NCI-H2107 treated with DMSO at 0.1 percent for 48 hours (cell line): ENCODE results near the gene CLASP1.

Experiments used
- DNase-seq: peaks from one replicate; lab custom pipeline; 2025; ENCODE audit not compliant: unreplicated experiment; lab: John Stamatoyannopoulos, UW

The CLASP1 gene

DNA sequence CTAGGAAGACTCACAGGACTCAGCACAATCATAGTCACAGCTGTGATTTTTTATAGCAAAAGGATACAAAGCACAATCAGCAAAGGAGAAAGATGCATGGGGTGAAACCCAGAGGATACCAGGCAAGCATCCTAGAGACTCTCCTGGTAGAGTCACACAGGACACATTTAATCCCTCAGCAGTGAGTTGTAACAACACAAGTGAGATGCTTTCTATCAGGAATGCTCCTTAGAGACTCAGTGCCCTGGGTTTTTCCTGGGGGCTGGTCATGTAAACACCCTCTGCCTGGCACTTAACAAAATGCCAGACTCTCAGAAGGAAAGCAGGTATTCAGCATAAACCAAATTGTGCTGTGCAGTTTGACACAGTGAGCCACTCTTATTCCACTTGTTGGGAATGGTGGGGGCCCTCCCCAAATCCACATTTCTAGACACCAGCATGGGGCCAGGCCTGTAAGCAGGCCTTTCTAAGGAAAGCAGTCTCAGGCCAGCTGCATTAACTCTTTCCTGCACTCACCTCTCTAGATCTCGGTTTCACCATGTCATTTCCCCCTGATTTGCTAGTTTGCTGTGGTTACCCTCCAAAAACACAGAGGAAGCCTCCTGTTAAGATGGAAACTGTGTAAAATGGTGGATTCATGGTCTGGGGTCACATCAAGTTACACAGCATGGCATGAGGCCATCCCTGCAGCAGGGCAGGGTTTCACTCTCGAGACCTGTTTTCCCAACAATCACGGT, 135.5 kb downstream of the CLASP1 start:
- no peak for DNase-seq

DNA sequence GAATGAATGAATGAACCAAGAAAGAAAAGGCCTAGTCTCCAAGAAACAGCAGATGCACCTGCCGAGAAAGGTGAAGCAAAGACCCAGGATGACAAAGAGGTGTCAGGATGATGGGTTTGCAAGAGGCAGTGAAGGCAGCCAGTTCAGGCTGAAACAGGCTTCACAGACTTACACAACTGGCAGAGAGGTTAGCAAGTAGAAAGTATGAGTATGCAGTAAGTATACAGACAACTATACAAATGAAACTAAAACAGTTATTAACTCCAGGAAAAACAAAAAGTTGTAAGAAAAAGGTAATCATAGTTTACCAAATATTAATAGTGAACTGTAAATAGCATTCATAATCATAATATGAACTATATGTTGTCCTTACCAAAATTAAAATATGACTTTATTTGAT, 138.4 kb downstream of the CLASP1 start:
- no peak for DNase-seq

DNA sequence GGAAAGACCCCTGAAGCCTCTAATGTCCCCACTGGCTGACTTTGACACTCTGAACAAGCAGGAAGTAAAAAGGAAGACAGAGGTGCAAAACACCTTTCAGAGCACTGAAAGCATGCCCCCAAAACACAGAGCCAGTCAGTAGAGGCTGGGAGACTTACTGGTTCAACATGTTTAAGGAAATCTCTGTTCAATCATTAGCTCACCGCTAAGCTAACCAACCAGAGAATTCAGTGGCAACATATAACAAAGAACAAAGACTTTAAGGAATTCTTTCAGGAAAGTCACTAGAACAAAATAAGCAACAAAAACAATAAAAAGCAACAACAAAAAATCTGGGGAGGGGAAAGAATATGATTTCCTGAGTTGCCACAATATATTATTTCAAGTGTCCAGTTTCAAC, 142.6 kb downstream of the CLASP1 start:
- DNase-seq: no peak

DNA sequence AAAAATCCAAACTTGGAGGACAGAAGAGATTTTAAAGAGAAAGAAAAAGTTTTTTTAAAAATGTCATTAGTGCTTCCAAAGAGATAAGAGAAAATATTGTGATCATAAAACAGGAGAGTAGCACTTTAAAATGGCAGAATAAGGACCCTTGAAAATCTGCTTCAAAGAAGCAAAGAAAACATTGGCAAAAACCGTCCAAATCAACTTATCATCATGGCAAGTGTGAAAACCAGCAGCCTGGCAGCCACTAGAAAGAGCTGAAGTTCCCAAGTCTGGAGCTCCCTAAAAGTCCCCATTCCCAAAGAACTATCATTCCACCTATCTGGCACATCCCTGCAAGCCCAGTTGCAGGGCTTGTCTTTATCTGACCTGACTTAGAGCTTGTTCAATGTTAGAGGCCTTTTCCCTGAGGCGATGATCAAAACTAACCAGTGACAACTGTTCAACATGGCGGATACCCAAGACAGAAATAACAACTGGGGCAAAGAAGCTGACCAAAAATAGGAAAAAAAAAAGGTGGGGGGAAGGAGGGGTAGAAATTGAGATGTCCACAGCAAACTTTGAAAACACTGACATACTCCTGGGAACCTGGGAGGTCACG, 143.2 kb downstream of the CLASP1 start:
- DNase-seq: no peak

DNA sequence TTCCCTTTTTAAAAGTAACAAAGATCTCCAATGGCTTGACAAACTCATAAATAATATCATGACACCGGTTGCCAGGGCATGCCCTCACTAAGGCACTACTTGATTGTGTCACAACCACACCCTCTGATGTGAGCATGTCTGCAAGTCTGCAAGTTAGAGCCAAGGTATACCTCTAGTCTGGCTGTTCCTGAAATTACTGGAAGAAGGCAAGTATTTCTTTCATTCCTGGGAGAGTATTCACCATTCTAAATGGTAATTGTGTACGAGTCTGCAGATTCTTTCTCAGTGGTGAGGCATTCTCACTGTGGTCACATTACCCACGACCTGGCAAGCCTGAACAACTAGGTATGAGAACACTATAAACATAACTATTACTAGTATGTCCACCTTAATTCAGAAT, 144.3 kb downstream of the CLASP1 start:
- no peak for DNase-seq

DNA sequence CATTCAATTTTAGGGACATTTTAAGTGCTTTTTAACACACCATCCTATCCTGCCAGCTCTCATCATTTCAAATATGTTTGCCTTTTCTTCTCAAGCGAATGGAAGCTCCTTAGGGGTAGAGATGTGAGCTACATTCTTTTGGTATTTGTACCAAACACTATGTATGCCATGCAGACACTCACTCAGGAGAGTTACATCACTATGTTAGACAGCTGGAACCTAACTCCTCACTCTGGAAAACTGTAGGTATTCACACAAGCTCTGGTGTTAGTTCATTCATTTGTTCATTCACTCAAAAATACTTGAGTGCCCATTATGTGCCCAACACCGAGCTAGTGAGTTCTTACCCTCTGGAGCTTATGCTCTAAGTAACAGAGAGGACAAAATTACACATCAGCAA, 144.9 kb downstream of the CLASP1 start:
- no peak for DNase-seq

DNA sequence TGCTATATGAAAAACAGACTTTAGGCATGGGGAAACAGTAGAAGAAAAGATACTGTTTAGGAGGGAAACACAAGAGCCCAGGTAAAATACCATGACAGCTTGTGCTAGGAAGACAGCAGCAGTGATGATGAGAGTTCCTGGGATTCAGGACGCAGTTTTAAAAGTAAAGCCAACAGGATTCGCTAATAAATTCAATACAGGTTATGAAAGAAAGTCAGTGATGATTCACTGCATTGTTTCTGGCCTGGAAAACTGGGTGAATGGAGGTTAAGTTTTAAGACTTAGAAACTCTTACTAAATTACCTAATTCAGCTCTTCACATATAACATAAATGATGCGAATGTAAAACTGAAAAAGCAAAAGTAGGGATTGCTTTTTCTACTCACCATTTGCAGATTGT, 146.5 kb downstream of the CLASP1 start:
- DNase-seq: no peak

DNA sequence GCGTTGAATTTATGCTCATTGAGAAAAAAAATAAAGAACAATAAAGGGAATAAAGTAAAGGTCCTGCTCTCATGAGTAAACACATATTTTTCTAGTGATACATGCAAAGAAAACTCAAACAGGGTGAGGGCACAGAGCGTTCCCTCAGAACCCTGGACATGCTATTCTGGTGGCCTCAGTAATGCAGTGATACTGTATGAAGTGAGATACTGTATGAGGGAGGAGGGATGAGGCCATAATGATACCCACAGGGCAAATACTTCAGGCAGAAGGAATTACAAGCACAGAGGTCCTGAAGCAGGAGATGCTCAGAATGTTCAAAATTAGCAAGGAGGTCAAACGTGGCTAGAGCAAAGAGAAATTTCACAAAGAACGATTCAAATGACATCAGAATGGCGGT, 147.0 kb downstream of the CLASP1 start:
- DNase-seq: no peak

DNA sequence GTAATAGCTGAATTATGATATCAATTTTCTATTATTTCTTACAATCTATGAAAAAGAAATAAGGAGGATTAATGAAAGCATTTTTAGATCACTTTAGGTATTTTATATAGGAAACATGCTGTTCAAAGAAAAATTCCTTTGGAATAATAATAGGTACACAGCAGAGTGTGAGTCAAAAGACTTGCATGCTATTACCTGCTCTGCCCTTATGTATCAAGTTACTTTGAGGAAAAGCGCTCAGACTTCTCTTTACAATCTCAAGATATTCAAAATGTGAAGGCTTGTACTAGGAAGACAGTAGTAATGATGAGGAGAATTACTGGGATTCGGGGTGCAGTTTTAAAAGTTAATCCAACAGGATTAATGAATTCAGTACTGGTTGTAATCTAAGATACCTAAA, 147.7 kb downstream of the CLASP1 start:
- no peak for DNase-seq

DNA sequence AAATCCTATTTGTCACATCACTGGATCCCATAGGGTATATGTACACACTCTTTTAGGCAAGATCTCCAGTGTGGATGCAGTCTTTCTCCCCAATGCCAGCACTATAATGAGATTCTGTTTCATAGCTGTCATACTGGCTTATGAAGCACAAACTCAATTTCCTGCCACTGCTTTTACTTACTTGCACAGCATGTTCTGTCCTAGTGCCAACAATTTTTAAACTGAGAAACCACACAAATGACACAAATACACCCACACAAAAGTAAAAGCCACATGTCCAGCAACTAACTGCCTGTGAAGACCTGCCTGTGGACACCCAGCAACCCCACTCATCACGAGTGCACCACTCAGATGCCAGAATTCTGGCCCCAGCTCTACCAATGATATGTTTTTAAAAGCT, 148.2 kb downstream of the CLASP1 start:
- no peak for DNase-seq

DNA sequence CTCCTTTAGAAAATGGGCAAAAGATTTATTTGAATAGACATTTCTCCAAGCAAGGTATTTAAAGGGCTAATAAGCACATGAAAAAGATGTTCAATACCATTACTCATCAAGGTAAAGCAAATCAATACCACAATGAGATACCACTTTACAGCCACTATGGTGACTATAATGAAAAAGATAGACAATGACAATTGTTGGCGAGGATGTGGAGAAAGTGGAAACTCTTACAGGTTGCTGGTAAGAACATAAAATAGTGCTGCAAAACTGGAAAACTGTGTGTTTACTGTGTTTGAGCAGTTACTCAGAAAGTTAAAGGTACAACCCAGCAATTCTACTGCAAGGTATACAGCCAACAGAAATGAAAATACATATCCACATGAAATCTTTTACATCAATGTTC, 150.5 kb downstream of the CLASP1 start:
- DNase-seq: no peak

DNA sequence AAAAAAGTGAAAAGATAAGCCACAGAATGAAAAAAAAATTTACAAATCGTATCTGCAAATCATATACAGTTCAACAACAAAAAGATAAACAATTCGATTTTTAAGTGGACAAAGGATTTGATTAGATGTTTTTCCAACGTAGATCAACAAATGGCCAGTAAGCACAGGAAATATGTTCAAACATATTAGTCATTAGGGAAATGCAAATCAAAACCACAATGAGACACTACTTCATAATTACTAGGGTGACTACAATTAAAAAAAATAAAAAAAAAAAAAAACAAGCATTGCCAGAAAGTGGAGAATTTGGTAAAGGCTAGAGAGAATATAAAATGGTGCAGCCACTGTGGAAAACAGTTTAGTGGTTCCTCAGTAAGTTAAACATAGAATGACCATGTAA, 156.9 kb downstream of the CLASP1 start:
- DNase-seq: no peak

DNA sequence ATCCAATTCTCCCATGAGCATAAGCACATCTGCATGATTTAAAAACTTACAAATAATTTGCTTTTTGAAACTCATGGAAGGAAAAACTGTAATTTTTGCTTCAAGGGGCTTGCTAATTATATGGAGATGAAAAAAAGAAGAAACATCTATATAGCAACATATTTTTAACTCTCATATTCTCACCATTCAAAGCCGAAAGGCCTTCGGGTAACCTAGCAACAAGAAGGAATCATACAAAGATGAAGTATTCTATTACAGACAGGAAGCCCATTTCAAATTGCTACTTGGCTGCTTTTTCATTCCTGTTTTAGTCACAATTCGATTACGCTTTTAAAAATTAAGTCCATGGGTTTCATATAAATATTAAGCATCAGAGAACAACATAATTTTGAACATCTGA, 157.7 kb downstream of the CLASP1 start:
- peak; percentile 56 for DNase-seq

DNA sequence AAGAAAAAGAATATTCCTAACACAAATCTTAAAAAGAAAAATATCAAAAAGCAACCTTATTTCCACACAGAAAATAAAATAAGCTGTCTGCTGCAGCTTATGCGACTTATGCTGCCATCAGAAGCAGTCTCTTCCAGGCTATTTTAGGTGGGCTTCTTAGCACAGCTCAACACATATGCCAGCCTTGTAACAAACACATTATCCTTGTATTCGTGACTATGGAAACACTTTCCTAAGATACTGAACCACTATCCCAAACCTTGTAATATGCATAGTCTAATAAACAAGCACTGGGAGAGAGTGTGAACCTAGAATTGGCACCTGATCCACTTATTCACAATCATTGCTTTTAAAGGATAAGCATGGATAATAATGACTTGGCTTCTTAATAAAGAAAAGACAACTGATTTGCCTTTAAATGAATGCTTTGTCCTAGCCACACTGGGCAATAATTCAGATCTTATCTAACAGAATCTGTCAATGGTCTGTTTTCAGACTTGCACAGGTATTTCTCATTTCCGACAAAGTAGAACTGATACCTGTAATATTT, 158.6 kb downstream of the CLASP1 start:
- no peak for DNase-seq

DNA sequence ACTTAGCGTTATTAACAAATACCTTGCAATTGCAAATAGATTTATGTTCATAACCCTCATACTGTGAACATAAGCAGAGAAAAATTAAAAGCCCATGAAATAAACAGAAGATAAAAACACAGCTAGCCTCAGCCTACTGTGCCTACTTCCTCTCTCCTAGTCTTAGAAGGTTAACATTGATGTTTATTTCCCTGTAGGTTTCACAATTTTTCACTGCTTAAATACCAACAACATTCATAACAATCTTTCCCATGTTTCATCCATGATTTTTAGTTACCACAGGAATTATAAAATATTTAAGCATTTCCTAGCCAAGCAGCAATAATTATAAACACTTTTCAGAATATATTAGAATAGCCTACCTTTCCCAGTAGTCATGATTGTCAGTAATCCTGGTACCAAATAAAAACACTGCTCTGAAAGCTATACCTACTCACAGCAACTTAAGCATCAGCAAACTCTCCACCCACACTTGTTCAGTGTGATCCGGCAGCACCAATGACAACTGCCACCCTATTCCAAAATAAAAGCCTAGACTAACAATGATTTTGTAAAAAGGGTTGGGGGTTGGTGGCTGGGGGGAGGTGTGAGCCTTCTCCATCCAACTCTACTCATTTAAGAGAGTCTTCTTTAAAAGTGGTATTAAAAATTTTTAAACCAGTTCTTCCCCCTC, 159.2 kb downstream of the CLASP1 start:
- peak; percentile 64 for DNase-seq

DNA sequence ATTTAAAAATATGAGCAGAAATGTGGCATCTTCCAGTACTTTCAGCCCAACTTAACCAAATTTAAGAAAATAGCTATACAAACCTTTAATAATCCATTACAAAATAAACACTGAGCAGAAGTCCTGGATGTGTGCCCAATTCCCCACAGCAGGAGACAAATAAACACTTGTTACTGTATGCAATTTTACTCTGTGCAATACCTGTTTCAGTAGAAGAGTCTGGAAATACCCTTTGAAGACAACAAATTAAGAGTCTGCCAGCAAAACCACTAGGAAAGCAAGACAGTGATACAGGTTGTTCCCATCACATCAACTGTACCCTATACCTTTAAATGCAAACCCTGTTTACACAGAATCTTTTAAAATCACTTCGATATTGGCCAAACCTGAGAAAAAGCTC, 160.0 kb downstream of the CLASP1 start:
- DNase-seq: peak; percentile 95

DNA sequence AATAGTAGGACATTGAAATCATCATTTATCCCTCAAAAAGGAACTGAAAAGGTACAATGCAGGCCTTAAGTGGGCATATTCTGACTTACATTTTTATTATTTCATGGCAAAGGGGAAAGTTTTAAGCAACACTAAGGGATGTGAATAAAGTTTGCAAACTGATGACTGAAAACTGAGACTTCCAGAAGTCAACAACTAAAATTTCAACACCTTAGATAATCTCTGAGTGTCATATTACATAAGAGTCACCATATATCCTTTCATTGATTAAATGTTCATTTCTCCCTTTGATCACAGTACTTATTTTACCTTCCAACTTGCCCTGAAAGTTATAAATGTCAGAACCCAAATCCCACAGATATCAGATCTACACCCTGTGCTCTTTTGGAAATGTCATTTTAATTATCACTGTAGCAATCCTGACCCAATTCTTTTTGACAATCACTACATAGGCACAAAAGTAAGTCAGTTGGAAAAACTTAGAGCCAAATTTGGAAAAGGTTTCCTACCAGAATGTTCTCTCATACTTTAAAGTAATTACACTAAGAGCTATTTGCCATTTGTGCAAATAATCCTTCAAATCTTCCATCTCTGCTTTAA, 163.0 kb downstream of the CLASP1 start:
- DNase-seq: no peak

DNA sequence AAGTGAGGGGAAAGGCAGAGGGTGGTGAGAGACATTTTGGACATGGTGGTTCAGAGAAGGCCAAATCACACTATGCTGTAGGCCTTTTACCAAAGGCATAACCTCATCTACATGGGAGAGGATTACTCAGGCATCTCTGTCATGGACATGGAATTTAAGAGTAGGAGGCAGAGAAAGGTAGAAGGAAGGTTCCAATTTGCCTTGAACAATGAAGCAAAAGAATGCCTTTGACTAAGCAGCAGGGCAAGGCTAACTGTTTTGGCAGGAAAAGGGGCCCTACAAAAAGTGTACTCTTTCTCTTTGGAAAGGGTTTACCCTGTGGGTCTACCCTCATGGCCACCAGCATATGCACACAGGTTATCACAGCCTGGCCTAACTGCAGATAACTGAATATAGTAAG, 164.2 kb downstream of the CLASP1 start:
- no peak for DNase-seq

DNA sequence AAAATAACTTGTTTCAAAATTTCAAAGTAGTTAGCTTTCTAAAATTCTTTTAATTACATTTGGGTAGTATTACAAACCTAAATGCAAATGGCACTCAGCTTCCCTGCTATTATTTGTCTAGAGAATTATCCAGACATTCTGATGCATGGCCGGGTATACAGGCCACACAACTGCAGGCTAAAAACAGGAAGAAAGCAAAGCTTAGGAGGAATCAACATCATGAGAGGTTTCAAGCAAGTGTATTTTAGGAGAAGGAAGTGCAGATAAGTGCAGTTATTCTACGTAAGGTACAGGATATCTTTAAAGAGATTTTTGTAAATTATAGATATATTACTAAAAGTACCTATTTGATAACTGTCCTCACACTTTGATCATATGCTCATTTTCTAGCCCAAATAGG, 165.4 kb downstream of the CLASP1 start:
- no peak for DNase-seq

DNA sequence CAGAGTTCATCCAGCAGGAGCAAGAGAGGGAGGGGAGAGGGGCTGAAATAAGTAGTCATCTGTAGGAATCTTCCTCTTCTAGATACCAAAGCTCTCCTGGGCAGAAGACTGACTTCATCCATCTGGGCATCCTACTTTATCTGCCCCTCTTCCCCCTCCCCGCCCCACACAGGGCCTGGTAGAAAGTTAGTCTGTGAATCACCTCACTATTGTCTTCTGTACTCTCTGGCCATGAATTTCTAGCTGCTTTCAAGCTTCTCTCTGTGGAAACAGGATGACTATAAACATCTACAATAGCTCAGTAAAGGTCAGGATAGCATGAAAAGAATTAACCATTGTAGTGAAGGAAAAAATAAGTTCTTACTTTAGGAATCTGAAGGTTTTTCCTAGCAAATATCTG, 166.2 kb downstream of the CLASP1 start:
- no peak for DNase-seq

DNA sequence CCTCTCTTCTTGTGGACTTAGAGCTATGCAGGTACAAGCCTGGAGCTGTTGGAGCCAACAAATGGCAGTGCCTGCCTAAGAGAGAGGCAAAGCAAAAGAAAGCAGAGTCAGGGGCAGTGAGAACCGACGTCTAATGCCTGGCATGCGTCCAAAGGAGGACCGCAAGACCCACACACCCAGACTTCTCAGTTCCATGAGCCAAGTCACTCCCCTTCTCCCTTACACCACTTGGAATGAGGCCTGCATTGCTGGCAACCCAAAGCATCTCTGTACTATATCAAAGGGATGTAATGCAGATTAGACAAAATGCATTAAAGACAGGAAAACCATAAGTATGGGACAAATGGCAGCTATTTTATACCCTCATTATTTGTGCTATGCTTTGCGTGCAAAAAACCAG, 168.4 kb downstream of the CLASP1 start:
- DNase-seq: peak; percentile 24
